ENCODE data around the gene MRPS35.

GRCh38 chr12:27703720-27704452 lies 6.7 kb upstream of the MRPS35 start:
- peak; percentile 46 to 82 (median 77) for TF ChIP-seq CTCF (IDR thresholded peaks at IDR 0.05)
- peak; percentile 57 for TF ChIP-seq POLR2AphosphoS5 (IDR thresholded peaks at IDR 0.05)

Measured in prostate gland (tissue), 2 donors.